NCI-H2171 treated with DMSO at 0.1 percent for 48 hours (cell line): ENCODE data around the gene COPS3.
"Not testable (repeated sequence)": the region's sequence is repeated elsewhere in the genome, so short reads cannot be mapped to it uniquely, and the experiment has no call there.

Experiments
- DNase-seq: peaks from one replicate; lab custom pipeline; 2025; lab: John Stamatoyannopoulos, UW

COPS3 gene

GRCh38 chr17:17301659-17302058 is 20.6 kb upstream of the COPS3 start:
- DNase-seq = not testable (repeated sequence)

DNA sequence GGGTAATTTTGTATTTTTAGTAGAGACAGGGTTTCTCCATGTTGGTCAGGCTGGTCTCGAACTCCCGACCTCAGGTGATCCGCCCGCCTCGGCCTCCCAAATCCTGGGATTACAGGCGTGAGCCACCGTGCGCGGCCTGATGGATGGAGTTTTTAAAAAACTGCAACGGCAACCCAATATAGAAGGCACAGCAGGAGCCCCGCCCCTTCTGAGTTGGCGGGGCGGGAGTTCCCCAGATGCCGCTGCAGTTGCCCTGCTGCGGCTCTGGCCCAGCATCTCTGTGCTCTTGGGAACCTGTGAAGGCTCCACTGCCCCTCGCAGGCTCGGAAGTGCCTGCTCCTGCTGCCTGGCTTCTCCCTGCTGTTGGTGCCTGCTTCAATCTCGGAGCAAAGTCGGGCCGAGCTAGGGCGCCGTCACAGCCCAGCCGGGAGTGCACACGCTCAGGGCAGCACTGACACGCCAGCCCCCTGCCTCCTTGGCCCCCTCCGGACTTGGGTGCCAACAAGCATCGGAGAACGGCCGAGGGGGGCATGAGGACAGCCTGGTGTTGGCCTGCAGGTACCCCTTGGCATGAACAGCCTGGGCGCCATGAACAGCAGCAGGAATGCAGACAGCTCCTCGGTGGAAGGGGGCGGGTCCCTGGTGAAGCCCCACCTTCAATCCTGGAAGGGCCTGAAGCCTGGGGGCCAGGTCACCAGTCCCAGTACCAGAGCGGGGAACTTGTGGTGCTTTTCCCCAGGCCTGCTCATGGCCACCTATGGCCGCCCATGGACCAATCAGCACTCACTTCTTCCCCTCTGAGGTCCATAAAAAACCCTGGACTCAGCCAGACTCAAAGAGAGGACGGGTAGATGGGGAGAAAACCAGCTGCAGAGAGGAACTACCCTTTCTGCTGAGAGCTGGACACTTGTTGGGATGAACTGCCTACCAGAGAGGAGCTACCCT is 19.9 kb upstream of the COPS3 start:
- no peak for DNase-seq

- no peak for DNase-seq
These were observed 17.1 kb upstream of the COPS3 start for GRCh38 chr17:17298108-17298507.

DNA sequence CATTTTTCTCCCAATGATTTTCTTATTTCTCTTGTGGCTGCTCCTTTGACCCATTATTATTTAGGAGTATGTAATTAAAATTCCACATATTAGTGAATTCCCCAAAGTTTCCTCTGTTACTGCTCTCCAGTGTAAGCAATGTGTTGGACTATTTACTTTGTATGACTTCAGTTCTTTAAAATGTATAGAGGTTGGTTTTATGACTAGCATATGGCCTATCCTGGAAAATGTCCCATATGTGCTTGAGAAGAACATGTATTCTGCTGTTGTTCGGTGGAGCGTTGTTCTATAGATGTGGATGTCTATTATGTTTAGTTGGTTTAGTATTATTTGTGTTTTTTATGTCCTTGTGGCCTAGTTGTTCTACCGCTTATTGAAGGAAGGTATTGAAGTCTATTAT is 16.2 kb upstream of the COPS3 start:
- peak; percentile 48 for DNase-seq

- peak; percentile 42 for DNase-seq
These were observed 14.1 kb upstream of the COPS3 start for GRCh38 chr17:17295141-17295540.

- DNase-seq = no peak
These were observed 8.7 kb upstream of the COPS3 start for GRCh38 chr17:17289701-17290100.

- DNase-seq = no peak
These were observed 8.0 kb upstream of the COPS3 start for GRCh38 chr17:17289086-17289485.

- DNase-seq = no peak
These were observed 4.9 kb upstream of the COPS3 start for GRCh38 chr17:17285951-17286350.

- DNase-seq = no peak
These were observed 1.7 kb downstream of the COPS3 start for GRCh38 chr17:17279316-17279715.

DNA sequence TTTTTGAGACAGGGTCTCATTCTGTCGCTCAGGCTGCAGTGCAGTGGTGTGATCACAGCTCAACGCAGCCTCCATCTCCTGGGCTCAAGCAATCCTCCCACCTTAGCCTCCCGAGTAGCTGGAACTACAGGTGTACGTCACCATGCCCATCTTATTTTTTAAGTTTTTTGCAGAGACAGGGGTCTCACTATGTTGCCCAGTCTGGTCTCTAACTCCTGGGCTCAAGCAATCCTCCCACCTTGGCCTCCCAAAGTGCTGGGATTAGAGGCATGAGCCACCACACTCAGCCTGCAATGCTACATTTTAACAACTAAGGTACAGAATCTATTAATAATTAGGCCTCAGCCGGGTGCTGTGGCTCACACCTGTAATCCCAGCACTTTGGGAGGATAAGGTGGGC is 3.6 kb downstream of the COPS3 start:
- not testable (repeated sequence) for DNase-seq

GRCh38 chr17:17275971-17276370 is 5.1 kb downstream of the COPS3 start:
- DNase-seq = no peak

DNA sequence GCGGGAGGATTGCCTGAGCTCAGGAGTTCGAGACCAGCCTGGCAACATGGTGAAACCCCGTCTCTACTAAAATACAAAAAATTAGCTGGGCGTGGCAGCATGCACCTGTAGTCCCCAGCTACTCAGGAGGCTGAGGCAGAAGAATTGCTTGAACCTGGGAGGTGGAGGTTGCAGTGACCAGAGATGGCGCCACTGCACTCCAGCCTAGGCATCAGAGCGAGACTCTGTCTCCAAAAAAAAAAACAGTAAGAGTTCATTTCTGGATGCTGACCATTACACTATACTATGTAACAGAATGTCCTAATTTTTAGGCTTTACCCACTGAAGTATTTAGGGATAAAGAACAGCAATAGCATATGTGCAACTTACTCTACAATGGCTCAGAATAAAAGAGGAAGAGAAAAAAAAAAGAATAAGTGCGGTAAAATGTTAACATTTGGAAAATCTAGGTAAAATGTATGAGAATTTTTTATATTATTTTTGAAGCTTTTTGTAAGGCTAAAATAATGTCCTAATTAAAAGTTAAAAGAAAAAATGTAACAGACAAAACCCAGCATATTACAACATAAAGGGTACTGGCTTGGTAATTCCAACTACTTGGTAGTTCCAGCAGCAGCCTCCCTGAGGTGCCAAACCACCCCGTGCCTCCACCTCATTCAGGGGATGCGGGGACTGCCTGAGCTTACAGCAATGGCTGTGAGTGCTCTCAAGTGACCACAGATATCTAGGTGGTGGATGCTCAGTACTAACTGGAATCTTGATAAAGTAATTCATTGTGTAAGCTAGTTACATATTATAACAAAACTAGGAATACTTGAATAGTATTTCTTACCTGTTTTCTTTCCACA is 10.9 kb downstream of the COPS3 start:
- no peak for DNase-seq

DNA sequence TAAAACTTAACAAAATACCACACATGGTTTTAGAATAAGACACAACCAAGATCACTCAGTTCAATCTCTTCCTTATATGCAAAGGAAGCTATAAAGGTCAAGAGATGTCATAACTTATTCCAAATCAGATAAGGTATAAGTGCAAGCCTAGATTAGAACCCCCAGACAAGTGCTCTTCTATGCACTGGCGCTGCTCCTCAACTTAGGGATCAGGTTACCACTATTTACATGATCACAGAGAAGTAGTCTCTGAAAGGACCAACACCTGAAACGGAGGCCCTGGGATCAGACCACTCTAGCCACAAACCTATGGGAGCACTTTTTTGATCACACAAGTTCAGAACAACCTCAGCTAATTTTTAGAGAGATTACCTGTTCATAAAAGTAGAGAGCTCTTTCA is 16.6 kb downstream of the COPS3 start:
- no peak for DNase-seq

DNA sequence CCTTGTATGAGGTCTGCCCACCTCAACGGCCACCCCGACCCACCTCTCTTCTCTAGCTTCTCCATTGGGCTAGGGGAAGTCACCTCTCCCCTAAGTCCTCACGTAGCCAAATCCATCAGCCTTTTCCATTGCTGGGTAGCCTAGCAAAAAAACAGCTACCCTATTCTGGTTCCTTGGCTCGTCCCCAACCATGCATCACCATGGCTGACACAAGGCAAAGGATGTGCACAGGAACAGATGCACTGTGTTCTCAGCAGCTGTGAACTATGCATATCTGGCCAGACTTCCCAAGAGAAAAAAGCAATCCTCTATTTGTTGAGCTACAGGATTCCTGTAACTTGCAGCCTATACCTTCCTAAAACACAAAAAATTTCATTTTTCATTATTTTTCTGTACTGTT is 22.0 kb downstream of the COPS3 start:
- DNase-seq = no peak

- DNase-seq = no peak
These were observed 23.0 kb downstream of the COPS3 start for GRCh38 chr17:17258011-17258410.

- DNase-seq = no peak
These were observed 24.7 kb downstream of the COPS3 start for GRCh38 chr17:17256316-17256715.

DNA sequence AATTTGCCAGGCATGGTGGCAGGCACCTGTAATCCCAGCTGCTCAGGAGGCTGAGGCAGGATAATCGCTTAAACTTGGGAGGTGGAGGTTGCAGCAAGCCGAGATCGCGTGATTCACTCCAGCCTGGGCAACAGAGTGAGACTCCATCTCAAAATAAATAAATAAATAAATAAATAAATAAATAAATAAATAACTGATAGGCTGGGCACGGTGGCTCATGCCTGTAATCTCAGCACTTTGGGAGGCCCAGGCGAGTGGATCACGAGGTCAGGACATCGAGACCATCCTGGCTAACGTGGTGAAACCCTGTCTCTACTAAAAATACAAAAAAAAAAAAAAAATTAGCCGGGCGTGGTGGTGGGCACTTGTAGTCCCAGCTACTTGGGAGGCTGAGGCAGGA is 25.4 kb downstream of the COPS3 start:
- DNase-seq = not testable (repeated sequence)

DNA sequence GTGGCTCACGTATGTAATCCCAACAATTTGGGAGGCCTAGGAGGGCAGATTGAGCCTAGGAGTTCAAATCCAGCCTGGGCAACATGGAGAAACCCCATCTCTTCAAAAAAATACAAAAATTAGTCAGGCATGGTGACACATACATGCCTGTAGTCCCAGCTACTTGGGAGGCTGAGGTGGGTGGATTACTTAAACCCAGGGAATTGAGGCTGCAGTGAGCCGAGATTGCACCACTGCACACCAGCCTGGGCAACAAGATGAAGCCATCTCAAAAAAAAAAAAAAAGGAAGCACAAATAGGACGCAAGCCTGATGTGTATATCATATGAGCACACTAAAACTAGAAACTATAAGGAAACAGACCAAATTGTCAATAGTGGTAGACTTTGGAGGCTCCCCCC is 27.0 kb downstream of the COPS3 start:
- DNase-seq = no peak

- no peak for DNase-seq
These were observed 27.6 kb downstream of the COPS3 start for GRCh38 chr17:17253406-17253805.

- DNase-seq = no peak
These were observed 28.8 kb downstream of the COPS3 start for GRCh38 chr17:17252149-17252661.

- no peak for DNase-seq
These were observed 34.2 kb downstream of the COPS3 start for GRCh38 chr17:17246879-17247278.

DNA sequence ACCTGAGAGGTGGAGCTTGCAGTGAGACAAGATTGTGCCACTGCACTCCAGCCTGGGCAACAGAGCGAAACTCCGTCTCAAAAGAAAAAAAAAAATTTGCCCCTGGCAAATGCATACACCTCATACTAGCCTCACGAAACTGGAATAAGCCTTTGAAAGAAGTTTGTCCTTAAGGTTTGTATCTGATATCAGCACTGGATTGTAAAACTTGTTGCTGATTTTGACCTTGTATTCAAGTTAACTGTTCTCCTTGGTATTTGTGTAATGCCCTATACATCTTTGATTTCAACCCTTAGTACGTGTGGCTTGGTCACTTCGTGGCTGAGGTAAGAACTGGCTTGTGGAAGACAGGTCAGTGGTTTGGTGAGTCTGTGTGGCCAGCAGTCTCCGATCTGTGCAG is 37.9 kb downstream of the COPS3 start:
- DNase-seq = no peak

GRCh38 chr17:17242246-17242645 is 38.8 kb downstream of the COPS3 start:
- DNase-seq = no peak
